Right forelimb (tissue), 1 donor: ENCODE measurements around the gene SMG9.

Experiments
- DNase-seq: peaks from one replicate; pipeline ENCODE4 v3.0.0-alpha.2; 2018

Gene SMG9, protein sequence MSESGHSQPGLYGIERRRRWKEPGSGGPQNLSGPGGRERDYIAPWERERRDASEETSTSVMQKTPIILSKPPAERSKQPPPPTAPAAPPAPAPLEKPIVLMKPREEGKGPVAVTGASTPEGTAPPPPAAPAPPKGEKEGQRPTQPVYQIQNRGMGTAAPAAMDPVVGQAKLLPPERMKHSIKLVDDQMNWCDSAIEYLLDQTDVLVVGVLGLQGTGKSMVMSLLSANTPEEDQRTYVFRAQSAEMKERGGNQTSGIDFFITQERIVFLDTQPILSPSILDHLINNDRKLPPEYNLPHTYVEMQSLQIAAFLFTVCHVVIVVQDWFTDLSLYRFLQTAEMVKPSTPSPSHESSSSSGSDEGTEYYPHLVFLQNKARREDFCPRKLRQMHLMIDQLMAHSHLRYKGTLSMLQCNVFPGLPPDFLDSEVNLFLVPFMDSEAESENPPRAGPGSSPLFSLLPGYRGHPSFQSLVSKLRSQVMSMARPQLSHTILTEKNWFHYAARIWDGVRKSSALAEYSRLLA

GRCh38 chr19:43754503-43755255 lies at the start of gene SMG9:
Gene SMG9, minus strand, starts transcription at chr19:43754962. Its CDS starts 4,221 bp downstream, at chr19:43750741.
- peak; percentile 99 for DNase-seq

- DNase-seq = no peak
These were observed 49.7 kb upstream of the SMG9 start for GRCh38 chr19:43804432-43804831.

DNA sequence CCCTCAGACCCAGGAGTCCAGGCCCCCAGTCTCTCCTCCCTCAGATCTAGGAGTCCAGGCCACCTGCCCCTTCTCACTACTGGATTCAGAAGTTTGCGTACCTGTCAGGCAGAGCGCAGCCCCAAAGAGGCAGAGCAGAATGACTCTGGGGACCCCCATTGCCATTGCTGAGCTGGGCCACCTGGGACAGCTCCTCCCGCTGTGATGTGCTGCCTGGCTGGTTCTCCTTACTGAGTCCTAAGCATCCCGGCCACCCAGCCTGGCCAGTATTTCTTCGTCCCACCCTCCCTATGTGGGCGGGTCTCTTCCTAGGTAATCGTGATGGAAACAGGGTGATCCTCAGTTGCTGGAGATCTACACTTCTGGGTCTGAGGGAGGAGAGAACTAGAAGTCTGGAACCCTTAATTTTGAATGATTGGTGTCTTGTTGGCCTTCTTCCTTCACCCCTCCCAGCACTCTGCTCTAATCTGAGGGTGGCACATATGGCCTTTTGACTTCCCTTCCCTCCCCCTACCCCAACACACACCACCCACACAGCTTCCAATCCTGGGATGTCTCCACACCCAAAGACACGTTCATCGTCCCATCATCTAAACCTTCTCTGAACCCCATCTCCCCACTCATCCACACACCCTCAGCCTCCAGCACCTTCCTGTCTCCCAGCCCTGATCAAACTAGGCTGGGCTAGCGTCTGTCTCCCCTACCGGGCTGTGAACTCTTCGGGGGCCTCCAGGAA lies 47.6 kb upstream of the SMG9 start, which contains the start of gene LYPD5:
TSS of gene LYPD5 (minus strand) at position 232 of the 736 bp plus-strand sequence. CDS start at position 165, 67 bp downstream.
- DNase-seq = no peak

DNA sequence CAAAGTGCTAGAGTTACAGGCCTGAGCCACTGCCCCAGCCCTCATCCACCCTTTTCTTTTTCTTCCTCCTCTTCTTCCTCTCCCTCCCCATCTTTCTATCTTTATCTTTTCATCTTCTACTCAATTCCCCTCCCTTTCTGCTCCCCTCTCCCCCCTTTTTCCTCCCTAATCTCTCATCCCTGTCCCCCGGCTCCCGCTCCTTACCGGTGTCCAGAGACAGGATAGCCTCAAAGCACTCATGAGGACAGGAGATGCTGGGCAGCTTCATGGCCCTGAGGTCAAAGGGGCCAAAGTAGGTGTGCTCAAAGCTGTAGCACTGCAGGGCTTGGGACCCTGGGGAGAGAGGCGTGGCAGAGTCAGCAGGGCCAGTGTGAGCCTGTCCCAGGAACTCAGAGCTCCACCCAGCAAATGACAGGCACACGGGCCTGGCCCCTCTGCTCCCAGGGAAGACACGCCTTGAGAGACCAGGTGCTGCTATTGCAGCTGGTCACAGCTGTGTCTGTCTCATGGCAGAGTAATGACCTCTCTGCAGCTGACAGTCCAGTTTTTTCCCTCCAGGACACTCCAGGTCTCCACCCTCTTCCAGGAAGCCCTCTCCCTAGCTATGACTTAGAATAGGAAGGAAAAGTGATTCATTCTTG lies 44.9 kb upstream of the SMG9 start:
- DNase-seq = no peak

DNA sequence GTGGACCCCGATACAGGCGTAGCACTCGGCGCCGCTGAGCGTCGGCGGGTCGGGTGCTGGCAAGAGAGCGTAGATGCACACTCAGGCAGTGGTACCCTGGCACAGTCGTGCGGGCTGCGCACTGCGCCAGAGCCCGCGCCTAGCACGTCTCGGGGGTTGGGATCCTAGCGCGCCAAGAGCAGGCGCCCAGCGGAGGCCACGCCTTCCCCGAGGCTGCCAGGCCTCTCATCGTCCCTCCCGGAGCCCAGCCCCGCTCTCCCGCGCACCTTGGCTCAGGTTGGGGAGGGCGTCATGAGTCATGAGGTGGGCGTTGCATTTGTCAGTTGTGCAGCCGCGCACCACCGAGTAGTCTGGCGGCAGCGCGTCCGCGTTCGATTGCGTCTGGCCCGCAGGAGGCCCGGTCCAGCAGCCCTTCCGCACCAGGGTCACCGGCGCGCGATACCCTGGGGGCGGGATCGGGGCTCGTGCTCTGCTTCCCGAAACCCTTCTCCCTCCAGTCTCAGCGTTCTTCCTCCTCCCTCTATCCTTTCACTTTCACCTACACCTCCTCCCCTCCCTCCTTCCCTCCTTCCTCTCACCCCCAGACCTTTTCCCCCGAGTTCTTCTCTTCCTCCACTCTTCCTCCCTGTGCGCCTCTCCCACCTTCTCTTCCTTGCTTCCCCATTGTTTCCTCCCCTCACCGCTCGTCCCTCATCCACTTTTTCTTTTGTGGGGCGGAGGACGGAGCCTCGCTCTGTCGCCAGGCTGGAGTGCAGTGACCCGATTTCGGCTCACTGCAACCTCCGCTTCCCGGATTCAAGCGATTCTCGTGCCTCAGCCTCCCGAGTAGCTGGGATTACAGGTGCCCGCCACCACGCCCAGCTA lies 44.0 kb upstream of the SMG9 start:
- no peak for DNase-seq

DNA sequence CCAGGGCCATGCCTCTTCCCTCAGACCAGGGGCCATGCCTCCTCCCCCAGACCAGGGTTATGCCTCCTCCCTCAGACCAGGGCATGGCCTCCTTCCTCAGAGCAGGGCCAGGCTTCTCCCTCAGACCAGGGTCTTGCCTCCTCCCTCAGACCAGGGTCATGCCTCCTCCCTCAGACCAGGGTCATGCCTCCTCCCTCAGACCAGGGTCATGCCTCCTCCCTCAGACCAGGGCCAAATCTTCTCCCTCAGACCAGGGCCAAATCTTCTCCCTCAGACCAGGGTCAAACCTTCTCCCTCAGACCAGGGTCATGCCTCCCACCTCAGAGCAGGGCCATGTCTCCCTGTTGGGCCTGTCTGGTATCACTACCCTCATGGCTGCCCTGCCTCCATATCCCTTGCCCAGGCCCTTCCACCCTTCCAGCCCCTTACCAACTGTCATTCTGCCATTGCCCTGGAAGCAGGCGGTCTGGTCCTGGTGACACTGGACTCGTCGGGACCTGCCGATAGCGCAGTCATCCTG lies 43.3 kb upstream of the SMG9 start:
- no peak for DNase-seq

GRCh38 chr19:43797556-43797955 lies 42.8 kb upstream of the SMG9 start:
- DNase-seq = no peak

DNA sequence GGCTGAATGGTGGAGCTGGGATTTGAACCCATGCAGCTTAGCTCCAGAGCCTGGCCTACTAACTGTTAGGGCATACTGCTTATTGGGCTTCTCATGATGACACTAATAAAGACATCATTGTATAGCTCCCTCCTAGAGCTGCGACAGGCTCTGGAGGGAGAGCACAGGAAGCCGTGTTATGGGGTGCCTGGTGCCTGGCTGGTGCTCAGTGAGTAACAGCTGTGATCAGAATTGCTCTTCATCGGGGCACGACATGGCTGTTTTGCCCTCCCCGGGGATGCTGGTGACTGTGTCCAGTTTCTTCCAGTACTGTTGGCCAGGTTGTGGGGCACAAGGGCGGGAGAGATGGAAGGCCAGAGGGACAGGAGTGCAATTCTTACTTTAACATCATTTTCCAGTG lies 42.4 kb upstream of the SMG9 start:
- no peak for DNase-seq

DNA sequence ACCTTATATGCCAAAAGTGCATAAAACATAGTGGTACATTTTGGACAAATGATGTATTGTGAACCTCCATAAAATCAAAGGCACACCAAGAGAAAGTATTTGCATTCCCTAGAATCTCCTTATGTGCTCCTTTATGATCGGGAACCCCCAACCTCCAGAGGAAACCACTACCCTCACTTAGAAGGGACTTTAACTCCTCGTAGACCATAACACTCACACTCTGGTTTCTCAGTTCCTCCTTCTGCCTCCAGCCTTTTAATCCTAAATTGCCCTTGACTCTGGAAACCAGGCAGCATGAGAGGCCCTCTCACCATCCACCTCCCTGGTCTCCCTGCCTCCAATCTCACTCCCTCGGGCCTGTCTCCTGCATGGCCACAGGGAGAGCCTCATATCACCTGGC lies 35.8 kb upstream of the SMG9 start:
- no peak for DNase-seq

DNA sequence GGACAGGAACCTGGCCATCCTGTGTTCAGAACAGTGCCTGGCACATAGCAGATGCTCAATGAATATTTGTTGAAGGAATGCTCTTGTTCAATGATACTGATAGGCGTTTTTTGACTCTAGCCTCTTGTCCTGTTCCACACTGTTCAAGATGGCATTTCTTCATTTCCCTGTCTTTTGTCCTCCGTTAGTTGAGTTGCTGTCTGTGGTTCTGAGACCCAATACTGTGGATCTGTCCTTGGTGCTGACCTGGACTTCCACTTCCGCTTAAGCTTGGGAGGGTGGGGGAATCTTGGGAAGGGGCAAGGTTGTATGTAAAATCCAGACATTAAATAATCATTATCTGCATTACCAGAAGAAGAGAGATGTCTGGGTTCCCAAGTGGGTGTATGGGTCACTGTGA lies 34.3 kb upstream of the SMG9 start:
- DNase-seq = no peak

GRCh38 chr19:43786665-43787064 lies 31.9 kb upstream of the SMG9 start:
- DNase-seq = no peak

- DNase-seq = peak; percentile 64
These were observed 30.4 kb upstream of the SMG9 start for GRCh38 chr19:43784981-43785808.

DNA sequence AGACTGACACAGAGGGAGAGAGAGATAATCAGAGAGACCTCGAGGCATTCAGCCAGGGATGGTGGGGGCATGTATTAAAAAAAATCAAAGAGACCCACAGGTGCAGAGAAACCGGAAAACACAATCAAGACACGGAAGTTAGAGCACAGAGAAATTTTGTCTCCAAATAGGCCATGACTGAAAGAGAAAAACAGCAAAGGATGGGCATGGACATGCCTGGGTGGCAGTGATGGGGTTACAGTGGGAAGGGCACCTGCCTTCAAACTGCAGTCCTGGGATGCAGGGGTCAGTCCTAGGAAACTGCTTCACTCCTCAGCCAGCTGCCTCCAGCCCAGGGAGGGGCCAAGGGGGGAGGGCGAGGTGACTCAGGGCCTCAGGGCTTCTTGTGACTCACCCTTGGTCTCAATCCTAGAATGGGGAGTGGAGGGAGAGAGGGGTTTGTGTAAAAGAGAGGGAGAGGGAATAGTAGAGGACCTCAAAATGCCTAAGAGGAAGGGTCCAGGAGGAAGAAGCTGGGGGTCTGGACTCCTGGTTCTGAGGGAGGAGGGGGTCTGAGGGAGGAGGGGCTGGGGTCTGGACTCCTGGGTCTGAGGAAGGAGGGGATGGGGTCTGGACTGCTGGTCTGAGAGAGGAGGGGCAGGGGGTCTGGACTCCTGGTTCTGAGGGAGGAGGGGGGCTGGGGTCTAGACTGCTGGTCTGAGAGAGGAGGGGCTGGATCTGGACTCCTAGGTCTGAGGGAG lies 29.6 kb upstream of the SMG9 start:
- DNase-seq = no peak

GRCh38 chr19:43783636-43784035 lies 28.9 kb upstream of the SMG9 start:
- no peak for DNase-seq

GRCh38 chr19:43782689-43783231 lies 28.0 kb upstream of the SMG9 start:
- DNase-seq = no peak

GRCh38 chr19:43782311-43782660 lies 27.5 kb upstream of the SMG9 start:
- DNase-seq = no peak

- no peak for DNase-seq
These were observed 27.0 kb upstream of the SMG9 start for GRCh38 chr19:43781630-43782310.

DNA sequence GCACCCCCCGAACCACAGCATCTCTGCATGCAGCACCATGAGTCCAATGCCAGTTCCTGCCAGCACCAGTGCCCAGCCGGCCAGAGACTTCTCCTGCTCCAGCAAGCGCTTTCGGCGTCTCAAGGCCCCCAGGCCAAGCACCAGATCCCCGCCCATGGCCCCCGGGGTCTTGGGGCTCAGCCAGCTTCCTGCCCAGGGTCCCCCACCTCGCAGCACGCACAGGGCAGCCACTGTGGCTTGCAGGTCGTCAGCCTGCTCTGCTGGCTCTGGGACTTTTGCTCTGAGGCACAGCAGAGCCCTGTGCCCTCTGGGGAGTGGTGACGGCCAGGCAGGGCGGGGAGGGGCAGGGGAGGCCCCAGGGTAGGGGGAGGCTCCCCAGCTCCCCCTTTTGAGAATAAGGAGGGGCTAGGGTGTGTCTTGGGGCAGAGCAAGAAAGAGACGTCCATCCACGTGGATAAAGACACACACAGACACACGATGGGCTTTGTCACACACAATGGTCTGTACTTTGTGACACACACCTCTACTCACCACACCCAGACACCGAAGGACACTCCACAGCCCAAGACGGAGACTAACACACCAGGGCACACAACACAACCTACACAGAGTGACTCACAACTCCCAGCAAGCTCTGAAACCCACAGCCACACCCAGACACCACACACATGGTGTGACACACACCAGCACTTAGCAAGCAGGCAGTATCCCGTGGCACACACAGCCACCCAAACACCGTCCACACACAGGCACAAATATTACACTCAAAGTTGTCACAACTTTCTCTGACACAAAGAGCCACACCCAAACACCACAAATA lies 26.2 kb upstream of the SMG9 start, which contains the start of gene KCNN4:
TSS of gene KCNN4 (minus strand) at position 268 of the 820 bp plus-strand sequence. CDS start at position 156, 112 bp downstream.
- DNase-seq = no peak
